ENCODE data around the gene MED28.

Gene MED28

DNA sequence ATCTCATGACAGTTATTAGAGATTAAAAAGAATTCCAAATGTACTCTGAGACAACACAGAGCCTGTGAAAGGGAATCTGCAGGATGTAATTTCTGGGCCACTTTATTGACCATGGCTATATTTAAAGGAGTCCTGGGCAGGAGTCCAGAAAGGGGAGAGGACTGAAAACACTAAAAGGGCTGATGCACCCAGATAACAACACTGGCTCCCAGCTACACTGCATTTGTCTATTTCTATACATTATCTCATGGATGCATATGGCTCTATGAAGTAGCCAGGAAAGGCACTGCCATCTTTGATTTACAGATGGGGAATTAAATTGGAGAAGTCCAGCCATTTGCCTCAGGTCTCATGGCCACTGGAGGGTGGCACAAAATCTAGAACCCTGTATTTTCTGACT, 56.0 kb downstream of the MED28 start:
- no peak for DNase-seq

DNA sequence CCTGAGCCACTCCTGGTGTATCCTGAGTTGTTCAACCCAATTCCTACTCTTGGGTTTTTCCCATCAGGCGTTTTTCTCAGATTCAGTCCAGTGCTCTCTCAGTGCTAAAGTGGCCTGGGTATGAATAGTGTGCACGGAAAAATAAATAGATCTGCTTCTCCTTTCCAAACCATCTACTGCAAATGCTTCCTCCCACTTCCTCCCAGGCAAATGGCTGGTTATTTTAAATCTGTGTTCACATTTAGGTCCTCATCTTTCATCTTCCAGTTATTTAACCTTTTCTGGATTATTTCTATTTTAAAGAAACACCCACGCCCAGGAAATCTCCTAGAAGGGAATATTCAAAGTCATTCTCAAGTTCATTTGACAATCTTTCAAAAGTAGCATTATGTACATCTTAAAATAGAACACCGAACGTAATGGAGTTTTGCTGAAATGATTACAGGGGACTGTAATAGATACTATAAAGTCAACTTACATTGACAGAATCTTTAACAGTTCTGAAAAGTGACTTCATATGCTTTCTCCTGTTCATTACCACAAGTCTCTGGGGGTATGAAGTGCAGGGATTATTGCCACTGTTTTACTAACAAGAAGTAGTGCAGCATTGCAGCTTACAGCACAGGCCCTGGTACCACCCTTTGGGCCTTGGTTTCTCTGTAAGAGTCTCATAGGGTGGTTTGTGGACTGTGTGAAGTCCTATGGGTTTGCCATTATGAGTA, 66.3 kb downstream of the MED28 start:
- DNase-seq: no peak

DNA sequence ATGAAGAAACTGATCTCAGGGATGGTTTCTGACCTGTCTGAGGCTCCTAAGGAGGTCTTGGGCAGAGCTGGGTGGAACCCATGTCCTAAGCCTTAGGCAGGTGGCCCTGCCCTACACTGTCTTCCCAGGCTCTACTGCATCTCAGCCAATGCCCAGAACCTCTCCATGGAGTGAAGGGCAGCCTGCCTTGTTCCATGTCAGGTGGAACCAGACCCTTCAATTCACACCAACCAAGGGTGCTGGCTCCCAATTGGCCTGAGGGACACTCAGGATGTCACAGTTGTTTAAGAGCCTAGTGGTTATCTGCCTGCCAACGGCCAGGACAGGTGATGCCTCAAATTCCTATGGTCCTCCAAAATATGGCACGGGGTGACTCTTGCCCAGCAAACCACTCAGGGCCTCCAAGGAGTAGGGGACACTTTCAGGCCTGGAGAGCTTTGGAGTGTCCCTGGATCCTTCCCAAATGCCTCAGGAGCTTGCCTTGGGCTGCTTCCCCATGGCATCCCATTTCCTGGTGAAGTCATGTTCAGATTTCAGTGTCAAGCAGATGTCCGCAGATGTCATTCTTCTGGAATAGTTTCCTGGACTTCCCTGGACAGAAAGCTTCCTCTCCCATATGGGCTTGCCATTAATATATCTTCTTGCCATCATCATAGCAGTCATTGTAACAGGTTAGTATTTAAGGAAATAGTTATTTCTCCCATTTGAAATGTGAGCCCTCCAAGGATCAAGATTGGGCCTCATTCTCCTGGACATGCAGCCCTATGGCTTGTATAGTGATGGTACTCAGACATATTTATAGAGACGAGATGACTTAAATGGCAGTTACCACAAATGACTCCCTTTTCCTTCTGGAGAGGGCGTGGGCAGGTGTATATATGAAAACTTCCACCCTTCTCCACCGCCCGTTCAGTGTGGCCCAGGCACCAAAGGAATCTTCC, 67.1 kb downstream of the MED28 start:
- DNase-seq: no peak

DNA sequence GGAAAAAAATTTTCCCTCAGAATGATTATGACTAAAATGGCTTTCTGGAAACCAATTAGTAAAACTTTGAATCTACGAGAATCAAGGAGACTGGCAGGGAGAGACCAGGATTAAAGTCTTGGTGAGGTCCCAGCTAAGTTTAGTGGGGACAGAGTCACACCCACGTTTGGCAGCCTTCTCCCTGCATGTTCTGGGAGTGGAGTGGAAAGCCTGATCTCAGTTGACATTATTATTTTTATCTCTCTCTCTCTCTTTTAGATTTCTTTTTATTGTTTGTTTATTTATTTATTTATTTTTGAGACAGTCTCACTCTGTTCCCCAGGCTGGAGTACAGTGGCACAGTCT, 67.8 kb downstream of the MED28 start:
- DNase-seq: no peak

All from fibroblast of upper back skin (primary cell).